WTC11 (cell line): ENCODE data around the gene EDN2.

Experiments
- TF ChIP-seq, protein P1 (sequence below): fragments of 250-450 bp; sonication (Bioruptor Pico); conservative IDR thresholded peaks from 2 replicates; pipeline ENCODE4 v1.9.0; 2021; ENCODE audit warnings: mild to moderate bottlenecking
- TF ChIP-seq, protein P2 (sequence below): fragments of 200-600 bp; IDR thresholded peaks from 2 replicates; pipeline ENCODE4 v1.8.0; 2022; ENCODE audit warnings: antibody characterized with exemption

DNA sequence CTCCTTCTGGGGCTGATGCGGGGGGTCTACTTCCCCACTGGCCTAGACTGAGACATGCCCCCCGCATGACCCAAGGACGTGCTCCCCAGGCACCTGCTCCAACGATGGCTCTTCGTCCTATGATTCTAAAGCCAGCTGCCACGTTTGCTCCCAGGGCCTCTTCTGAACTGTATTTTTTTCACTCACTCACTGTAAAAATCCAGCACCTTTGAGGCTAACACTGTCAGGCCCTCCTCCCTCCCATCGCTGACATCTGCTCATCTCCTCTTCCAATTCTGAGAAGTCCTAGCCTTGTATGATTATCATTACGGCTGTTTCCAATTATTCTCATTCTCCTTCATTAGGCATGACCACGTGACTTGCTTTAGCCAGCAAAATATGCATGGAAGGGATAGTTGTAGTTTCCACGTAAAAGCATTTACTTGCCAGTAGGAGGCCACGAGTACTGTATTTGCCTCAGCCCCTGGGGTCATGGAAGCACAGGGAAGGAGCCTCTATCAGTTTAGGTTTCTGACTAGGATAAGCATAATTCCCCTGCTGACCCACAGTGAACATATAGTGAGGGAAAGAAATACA is 19.1 kb upstream of the EDN2 start:
- TF ChIP-seq, protein P1, sequence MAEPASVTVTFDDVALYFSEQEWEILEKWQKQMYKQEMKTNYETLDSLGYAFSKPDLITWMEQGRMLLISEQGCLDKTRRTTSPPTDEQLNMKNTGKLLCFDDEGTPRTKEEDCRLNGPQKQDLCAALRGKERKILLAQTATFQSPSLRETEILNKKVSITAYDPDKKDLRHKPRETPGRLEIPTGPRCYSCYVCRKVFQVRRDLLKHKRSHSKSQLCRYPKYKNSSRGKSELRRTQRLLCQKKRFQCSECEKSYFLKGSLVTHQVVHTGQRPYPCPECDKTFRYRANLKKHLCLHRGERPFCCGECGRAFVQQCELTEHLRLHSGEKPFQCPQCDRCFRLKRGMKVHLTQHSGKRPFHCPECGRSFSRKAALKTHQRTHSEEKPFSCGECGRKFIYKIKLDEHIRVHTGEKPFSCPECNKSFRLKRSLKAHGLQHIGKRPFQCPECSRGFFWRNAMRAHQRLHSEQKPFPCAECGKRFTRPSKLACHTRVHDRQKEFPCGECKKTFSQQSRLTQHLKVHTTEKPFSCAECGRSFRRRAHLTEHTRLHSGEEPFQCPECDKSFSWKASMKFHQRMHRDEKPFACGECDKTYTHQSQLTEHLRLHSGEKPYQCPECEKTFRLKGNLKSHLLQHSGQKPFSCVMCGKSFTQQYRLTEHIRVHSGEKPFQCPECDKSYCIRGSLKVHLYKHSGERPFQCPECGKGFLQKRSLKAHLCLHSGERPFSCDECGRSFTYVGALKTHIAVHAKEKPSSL: no peak
- TF ChIP-seq, protein P2, sequence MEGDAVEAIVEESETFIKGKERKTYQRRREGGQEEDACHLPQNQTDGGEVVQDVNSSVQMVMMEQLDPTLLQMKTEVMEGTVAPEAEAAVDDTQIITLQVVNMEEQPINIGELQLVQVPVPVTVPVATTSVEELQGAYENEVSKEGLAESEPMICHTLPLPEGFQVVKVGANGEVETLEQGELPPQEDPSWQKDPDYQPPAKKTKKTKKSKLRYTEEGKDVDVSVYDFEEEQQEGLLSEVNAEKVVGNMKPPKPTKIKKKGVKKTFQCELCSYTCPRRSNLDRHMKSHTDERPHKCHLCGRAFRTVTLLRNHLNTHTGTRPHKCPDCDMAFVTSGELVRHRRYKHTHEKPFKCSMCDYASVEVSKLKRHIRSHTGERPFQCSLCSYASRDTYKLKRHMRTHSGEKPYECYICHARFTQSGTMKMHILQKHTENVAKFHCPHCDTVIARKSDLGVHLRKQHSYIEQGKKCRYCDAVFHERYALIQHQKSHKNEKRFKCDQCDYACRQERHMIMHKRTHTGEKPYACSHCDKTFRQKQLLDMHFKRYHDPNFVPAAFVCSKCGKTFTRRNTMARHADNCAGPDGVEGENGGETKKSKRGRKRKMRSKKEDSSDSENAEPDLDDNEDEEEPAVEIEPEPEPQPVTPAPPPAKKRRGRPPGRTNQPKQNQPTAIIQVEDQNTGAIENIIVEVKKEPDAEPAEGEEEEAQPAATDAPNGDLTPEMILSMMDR: no peak
